GM21723 (cell line): ENCODE data around the gene CD276.

Experiments used
- ATAC-seq: cut with Tn5 transposase; IDR thresholded peaks from one replicate; pipeline ENCODE4 v1.9.1; 2021; ENCODE audit warnings: mild to moderate bottlenecking, moderate library complexity; ENCODE audit not compliant: unreplicated experiment

The CD276 gene

DNA sequence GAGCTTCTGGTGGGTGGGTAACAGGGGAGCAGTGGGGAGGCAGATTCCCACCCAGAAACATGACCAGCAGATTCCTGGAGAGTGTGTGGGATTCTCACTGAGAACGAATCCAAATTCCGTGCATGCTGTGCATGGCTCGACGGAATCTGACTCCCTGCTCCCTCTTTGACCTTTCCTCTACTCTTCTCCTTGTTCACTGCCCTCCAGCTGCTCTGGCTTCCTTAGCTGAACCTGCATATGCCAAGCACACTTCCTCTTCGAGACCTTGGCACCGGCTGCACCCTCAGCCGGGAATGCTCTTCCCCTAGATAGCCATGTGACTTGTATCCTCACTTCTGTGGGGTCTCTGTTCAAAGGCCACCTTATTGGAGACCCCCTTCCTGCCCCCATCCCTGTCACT is 62.7 kb downstream of the CD276 start:
- no peak for ATAC-seq

DNA sequence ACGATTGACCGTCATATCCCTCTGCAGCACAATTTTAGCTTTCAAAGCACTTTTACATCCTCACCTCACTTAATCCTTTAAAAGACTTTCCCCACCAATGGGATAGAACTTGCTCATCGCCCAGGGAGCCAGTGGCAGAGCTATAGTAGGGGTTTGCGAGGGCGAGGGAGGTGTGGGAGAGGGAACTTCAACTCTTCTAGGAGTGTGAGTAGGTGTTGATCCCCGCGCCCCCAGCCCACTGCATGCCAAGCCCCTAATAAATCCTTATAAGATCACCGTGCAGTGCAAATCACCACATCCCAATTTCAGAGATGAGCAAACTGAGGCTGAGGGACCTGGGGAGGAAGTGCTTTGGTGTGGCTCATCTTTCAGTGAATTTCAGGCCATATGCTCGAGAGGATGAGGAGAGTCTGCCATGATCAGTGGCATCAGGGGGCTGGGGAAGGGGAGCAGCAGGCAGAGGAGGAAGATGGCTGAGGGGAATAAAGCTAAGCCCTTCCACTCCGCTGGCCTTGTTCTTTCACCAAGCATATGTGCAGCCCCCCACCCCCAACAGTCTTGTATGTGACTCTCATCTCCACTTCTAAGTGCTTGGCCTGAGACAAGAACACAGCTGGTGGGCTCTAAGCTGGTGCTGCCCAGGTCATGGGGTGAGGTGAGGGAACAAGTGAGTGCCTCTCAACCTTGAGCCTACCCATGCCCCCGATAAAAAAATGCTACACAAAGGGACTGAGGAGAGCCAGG is 63.8 kb downstream of the CD276 start:
- ATAC-seq, result no peak

GRCh38 chr15:73748730-73749129 is 64.5 kb downstream of the CD276 start:
- no peak for ATAC-seq

- ATAC-seq, result no peak
Observed at GRCh38 chr15:73749533-73749932, 65.3 kb downstream of the CD276 start.

- no peak for ATAC-seq
Observed at GRCh38 chr15:73749971-73750370, 65.8 kb downstream of the CD276 start.

DNA sequence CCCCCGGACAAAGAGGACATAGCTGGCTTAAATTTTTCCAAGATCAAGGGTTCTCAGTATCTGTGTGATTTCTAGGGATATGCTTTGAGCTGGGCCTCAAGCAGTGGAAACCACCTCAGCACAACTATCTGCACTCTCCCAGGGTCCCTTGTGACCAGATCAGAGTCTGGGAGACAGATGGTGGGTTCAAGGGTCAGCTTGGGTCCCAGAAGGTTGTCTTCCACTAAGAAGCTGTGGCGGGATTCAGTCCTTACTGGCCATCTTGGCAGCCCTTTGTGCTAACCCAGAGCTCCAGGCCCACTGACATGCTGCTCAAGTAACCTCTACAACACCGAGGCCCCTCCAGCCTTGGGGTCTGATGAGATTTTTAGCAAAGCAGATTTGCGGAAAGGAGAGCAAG is 66.3 kb downstream of the CD276 start:
- ATAC-seq, result no peak

GRCh38 chr15:73750951-73751350 is 66.8 kb downstream of the CD276 start:
- ATAC-seq, result no peak

DNA sequence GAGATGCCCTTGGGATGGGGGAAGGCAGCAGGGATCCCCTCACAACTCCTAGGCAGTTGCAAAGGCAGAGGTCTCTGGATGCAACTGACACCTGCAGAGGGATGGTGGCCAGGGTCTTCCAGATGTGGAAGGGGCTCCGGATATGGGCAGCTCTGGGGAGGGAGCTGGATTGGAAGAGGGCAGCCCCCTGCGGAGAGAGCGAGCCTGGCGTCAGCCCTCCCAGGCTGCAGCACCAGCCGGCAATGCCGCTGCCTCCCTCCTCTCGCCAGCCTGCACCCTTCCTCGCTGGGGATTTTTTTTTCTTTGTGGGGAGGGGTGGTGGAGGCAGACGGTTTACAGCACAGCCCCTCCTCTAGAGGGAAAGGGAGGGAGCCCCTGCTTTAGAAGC is 67.3 kb downstream of the CD276 start:
- no peak for ATAC-seq

DNA sequence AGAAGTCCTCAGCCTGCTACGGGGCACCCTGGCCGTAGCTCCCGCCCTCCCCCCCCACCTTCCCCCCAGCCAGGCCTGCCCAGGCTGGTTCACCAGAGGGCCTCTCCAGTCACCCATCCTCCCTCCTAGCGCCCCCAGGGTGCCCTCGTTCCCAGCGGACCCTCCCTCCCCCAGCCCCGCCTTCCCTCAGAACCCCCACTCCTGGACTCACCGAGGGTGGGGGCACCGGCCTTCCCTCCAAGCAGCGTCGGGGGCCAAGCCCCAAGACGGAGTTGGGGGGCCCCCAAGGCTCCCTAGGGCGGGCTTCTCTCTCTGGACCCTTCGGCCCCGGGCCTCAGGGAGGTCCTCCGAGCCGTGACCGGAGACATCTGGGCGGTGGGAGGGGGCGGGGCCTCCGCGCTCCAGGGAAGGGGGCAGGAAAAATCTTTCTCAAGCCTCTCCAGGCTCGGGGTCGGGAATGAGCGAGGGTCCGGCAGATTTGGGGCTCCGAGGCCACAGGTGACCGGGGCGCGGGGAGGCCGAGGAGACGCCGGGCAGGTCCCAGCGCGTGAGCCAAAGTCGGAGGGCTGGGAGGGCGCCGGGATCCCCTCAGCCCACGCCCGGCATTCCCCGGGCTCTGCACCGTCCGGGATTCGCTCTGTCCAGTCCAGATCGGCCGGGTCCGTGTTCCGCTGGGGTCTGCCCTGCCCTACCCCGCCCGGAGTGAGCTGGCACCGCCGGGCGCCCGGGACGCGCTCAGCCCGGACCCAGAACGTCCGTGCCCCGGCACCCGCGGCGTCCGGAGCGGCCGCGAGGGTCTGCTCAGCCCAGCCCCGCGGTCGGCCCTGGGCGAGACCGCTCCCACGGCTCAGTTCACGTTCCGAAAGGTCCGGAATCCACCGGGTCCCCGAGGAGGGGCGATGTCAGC is 68.0 kb downstream of the CD276 start:
- ATAC-seq, result no peak

- ATAC-seq, result no peak
Observed at GRCh38 chr15:73752806-73753193, 68.6 kb downstream of the CD276 start.

GRCh38 chr15:73753250-73754130 is 69.3 kb downstream of the CD276 start, which contains the start of gene INSYN1:
INSYN1 (minus strand) TSS chr15:73753351; CDS start chr15:73751130, 2,221 bp downstream.
- ATAC-seq, result no peak

DNA sequence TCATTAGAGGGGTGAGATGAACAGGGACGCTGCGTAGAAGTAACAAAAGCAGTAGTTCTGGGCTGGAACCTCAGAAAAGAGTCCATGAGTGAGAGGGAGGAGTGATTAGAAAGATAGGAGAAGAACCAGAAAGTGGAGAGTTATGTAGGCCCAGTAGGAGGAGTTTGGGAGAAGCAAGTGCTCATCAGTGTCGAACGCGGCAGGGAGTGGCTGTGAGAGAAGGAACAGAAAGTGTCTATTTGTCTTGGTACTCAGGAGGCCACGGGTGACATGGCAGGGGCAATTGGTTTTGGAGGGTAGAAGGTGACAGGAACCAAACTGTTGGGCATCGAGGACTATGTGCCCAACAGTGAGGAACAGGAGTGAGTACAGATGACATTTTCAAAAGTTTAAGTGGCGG is 70.3 kb downstream of the CD276 start:
- no peak for ATAC-seq

DNA sequence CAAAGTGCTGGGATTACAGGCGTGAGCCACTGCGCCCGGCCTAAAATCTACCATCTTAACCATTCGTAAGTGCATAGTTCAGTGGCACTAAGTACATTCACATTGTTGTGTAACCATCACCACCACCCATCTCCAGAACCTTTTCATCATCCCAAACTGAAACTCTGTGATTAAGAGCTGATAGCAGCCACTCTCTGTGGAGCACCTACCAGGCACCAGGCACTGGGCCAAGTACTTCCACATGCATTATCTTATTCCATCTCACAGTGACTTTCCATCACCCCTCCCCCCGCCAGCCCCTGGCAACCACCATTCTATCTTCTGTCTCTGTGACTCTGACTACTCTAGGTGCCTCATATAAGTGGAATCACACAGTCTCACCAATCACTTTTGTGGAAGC is 71.3 kb downstream of the CD276 start:
- ATAC-seq, result no peak

GRCh38 chr15:73755946-73756345 is 71.8 kb downstream of the CD276 start:
- no peak for ATAC-seq

DNA sequence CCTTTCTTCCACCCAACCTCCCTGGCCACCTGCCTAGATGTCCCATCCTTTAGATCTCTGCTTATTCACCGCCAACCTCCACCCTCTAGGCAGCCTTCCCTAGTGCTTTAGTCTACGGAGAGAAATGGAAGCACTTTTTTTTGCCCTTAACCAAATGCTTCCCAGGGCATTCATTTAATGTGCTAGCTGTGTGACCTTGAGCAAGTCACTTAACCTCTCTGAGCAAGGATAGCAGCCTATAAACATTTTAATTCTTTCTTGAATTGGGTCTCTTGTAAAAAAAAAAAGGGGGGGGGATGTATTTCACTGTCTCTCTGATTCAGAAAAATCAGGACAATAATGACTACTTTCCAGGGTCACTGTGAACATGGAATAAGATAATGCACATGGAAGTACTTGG is 72.2 kb downstream of the CD276 start:
- no peak for ATAC-seq

- no peak for ATAC-seq
Observed at GRCh38 chr15:73756947-73757513, 72.8 kb downstream of the CD276 start.

- ATAC-seq, result no peak
Observed at GRCh38 chr15:73757571-73757970, 73.4 kb downstream of the CD276 start.

- no peak for ATAC-seq
Observed at GRCh38 chr15:73758461-73758860, 74.3 kb downstream of the CD276 start.

- no peak for ATAC-seq
Observed at GRCh38 chr15:73760330-73761329, 76.4 kb downstream of the CD276 start.

DNA sequence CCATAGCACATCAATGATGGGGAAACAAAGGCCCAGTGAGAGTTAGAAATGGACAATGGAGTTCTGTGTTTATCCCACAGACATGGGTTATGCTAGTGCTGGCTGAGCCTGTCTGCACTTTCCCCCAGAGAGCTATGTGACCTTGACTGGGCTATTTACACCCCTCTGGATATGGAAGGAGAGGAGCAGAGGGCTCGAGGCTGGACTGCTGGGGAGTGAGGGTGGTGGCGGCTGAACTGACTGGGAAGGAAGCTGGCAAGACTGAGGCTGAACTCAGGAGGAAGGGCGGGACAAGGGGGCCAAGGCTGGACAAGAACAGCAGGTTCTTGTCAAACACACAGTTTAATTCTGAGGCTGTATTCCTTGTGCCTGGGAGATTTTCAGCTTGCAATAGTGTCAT is 79.7 kb downstream of the CD276 start:
- ATAC-seq, result no peak
